ENCODE measurements around the gene GNAQ.

- no peak for TF ChIP-seq CTCF (IDR thresholded peaks at IDR 0.05; ENCODE audit: borderline replicate concordance, extremely low read depth, low read length, poor library complexity, severe bottlenecking)
- TF ChIP-seq EZH2 (IDR thresholded peaks at IDR 0.05; ENCODE audit: borderline replicate concordance, low read depth, low read length, severe bottlenecking): no peak
Observed at GRCh38 chr9:78073722-78074121, 42.1 kb upstream of the GNAQ start.

Data from DND-41 (cell line).